GM19043 (cell line): Measurements from ENCODE around the gene ZMIZ1.

Experiments used
- ATAC-seq: cut with Tn5 transposase; IDR thresholded peaks from one replicate; pipeline ENCODE4 v1.9.1; 2021; ENCODE audit warnings: low read depth; ENCODE audit not compliant: unreplicated experiment

Gene ZMIZ1

GRCh38 chr10:79238606-79239005 lies 169.8 kb downstream of the ZMIZ1 start:
- ATAC-seq, result no peak

GRCh38 chr10:79239275-79239779 lies 170.6 kb downstream of the ZMIZ1 start:
- no peak for ATAC-seq

GRCh38 chr10:79239924-79240581 lies 171.3 kb downstream of the ZMIZ1 start:
- ATAC-seq, result no peak

- ATAC-seq, result no peak
These were observed 172.8 kb downstream of the ZMIZ1 start for GRCh38 chr10:79241629-79241989.

GRCh38 chr10:79241990-79242619 lies 173.3 kb downstream of the ZMIZ1 start:
- no peak for ATAC-seq

- peak; percentile 24 for ATAC-seq
These were observed 173.9 kb downstream of the ZMIZ1 start for GRCh38 chr10:79242620-79243152.

- ATAC-seq, result peak; percentile 40
These were observed 174.7 kb downstream of the ZMIZ1 start for GRCh38 chr10:79243181-79244067.

GRCh38 chr10:79244068-79244442 lies 175.3 kb downstream of the ZMIZ1 start:
- ATAC-seq, result peak; percentile 0

- peak; percentile 35 for ATAC-seq
These were observed 176.2 kb downstream of the ZMIZ1 start for GRCh38 chr10:79244841-79245504.

- no peak for ATAC-seq
These were observed 176.9 kb downstream of the ZMIZ1 start for GRCh38 chr10:79245539-79246208.

- no peak for ATAC-seq
These were observed 177.4 kb downstream of the ZMIZ1 start for GRCh38 chr10:79246209-79246581.

GRCh38 chr10:79246606-79247275 lies 178.0 kb downstream of the ZMIZ1 start:
- ATAC-seq, result no peak

GRCh38 chr10:79247373-79248137 lies 178.8 kb downstream of the ZMIZ1 start:
- ATAC-seq, result no peak

- no peak for ATAC-seq
These were observed 179.8 kb downstream of the ZMIZ1 start for GRCh38 chr10:79248341-79249185.

GRCh38 chr10:79249186-79250121 lies 180.7 kb downstream of the ZMIZ1 start:
- peak; percentile 59 for ATAC-seq

- no peak for ATAC-seq
These were observed 181.5 kb downstream of the ZMIZ1 start for GRCh38 chr10:79250259-79250658.

GRCh38 chr10:79252450-79252849 lies 183.7 kb downstream of the ZMIZ1 start:
- ATAC-seq, result no peak
